OCI-LY1 (cell line): ENCODE measurements around the gene AKAP1.

Source experiments
- H2AFZ ChIP-seq: fragments of 200-600 bp; sonication (generic), shearing (Covaris generic); 2 replicates; pipeline ENCODE4 v1.6.0; 2014; ENCODE audit warnings: antibody characterized with exemption, mild to moderate bottlenecking, low read length
- H3F3A ChIP-seq: fragments of 200-600 bp; sonication (generic), shearing (Covaris generic); 2 replicates; pipeline ENCODE4 v1.6.0; 2014; ENCODE audit warnings: mild to moderate bottlenecking, antibody characterized with exemption, low read length, moderate library complexity; ENCODE audit not compliant: insufficient read depth
- H3K27ac ChIP-seq: fragments of 200-600 bp; sonication (generic); 2 replicates; pipeline ENCODE4 v1.5.1; 2014; ENCODE audit warnings: low read length, mixed run types, mild to moderate bottlenecking, low read depth; ENCODE audit not compliant: poor library complexity, severe bottlenecking
- H3K27me3 ChIP-seq: fragments of 200-600 bp; sonication (generic); 2 replicates; pipeline ENCODE4 v1.6.0; 2014; ENCODE audit warnings: antibody characterized with exemption, mild to moderate bottlenecking, low read length, moderate library complexity; ENCODE audit not compliant: insufficient read depth
- H3K36me3 ChIP-seq: fragments of 200-600 bp; sonication (generic); 2 replicates; pipeline ENCODE4 v1.6.1; 2014; ENCODE audit warnings: mild to moderate bottlenecking, antibody characterized with exemption, low read length, moderate library complexity, mixed read lengths; ENCODE audit not compliant: insufficient read depth
- H3K4me1 ChIP-seq: fragments of 200-600 bp; sonication (generic); 2 replicates; pipeline ENCODE4 v1.5.1; 2014; ENCODE audit warnings: mild to moderate bottlenecking, low read length, moderate library complexity; ENCODE audit not compliant: insufficient read depth, severe bottlenecking
- H3K4me2 ChIP-seq: fragments of 200-600 bp; sonication (generic), shearing (Covaris generic); 2 replicates; pipeline ENCODE4 v1.6.1; 2014; ENCODE audit warnings: low read length
- H3K4me3 ChIP-seq: fragments of 200-600 bp; sonication (generic); 2 replicates; pipeline ENCODE4 v1.5.1; 2014; ENCODE audit warnings: low read length, low read depth, mild to moderate bottlenecking, mixed read lengths; ENCODE audit not compliant: poor library complexity, severe bottlenecking
- H3K79me2 ChIP-seq: fragments of 200-600 bp; shearing (Covaris generic); 2 replicates; pipeline ENCODE4 v1.6.1; 2016; ENCODE audit warnings: mixed run types, low read length, mixed read lengths; ENCODE audit not compliant: insufficient read depth
- H3K9ac ChIP-seq: fragments of 200-600 bp; sonication (generic), shearing (Covaris generic); 2 replicates; pipeline ENCODE4 v1.6.1; 2014; ENCODE audit warnings: mild to moderate bottlenecking, low read length, mixed read lengths
- H3K9me2 ChIP-seq: fragments of 200-600 bp; sonication (generic), shearing (Covaris generic); 2 replicates; pipeline ENCODE4 v1.6.1; 2014; ENCODE audit warnings: low read depth, mild to moderate bottlenecking, low read length, mixed read lengths
- H3K9me3 ChIP-seq: fragments of 200-600 bp; shearing (Covaris generic); 2 replicates; pipeline ENCODE4 v1.6.1; 2014; ENCODE audit warnings: low read length, mixed read lengths
- H4K20me1 ChIP-seq: fragments of 200-600 bp; sonication (generic), shearing (Covaris generic); 2 replicates; pipeline ENCODE4 v1.6.0; 2016; ENCODE audit warnings: mild to moderate bottlenecking, low read length; ENCODE audit not compliant: insufficient read depth
- CTCF ChIP-seq: fragments of 200-600 bp; sonication (generic), shearing (Covaris generic); IDR thresholded peaks from 2 replicates; pipeline ENCODE4 v1.5.1; 2017; ENCODE audit warnings: mild to moderate bottlenecking, antibody characterized with exemption, low read length, moderate library complexity, mixed read lengths
- EZH2 ChIP-seq: fragments of 200-600 bp; sonication (generic), shearing (Covaris generic); IDR thresholded peaks from 2 replicates; pipeline ENCODE4 v1.8.0; 2017; ENCODE audit warnings: borderline replicate concordance, mixed run types, mild to moderate bottlenecking, antibody characterized with exemption, low read length, moderate library complexity, mixed read lengths

The AKAP1 gene

GRCh38 chr17:57115377-57115776 lies 30.3 kb downstream of the AKAP1 start:
- no peak for TF ChIP-seq EZH2
- TF ChIP-seq CTCF, result no peak
- no peaks in the 10 kb centered on the region for H3K27me3 ChIP-seq
- H3K4me1 ChIP-seq, result no peaks in the 10 kb centered on the region
- H3K9me2 ChIP-seq, result no peaks in the 10 kb centered on the region
- peaks cover 93% of the 10 kb centered on the region for H3K36me3 ChIP-seq
- H3K9me3 ChIP-seq, result no peaks in the 10 kb centered on the region
- no peaks in the 10 kb centered on the region for H3F3A ChIP-seq
- H2AFZ ChIP-seq, result no peak overlapping the region
- H3K4me3 ChIP-seq, result no peak overlapping the region
- no peaks in the 10 kb centered on the region for H4K20me1 ChIP-seq
- H3K27ac ChIP-seq, result no peak overlapping the region
- H3K79me2 ChIP-seq, result no peaks in the 10 kb centered on the region
- no peak overlapping the region for H3K9ac ChIP-seq
- H3K4me2 ChIP-seq, result no peak overlapping the region

GRCh38 chr17:57115916-57116315 lies 30.9 kb downstream of the AKAP1 start:
- no peaks in the 10 kb centered on the region for H3K4me1 ChIP-seq
- peaks cover 94% of the 10 kb centered on the region for H3K36me3 ChIP-seq
- H3K27ac ChIP-seq, result no peak overlapping the region
- H3K4me2 ChIP-seq, result no peak overlapping the region
- no peak overlapping the region for H3K4me3 ChIP-seq
- H3K9me2 ChIP-seq, result no peaks in the 10 kb centered on the region
- H3F3A ChIP-seq, result no peaks in the 10 kb centered on the region
- no peaks in the 10 kb centered on the region for H3K27me3 ChIP-seq
- no peak overlapping the region for H2AFZ ChIP-seq
- TF ChIP-seq CTCF (no peak), EZH2 (no peak)
- no peaks in the 10 kb centered on the region for H3K9me3 ChIP-seq
- no peaks in the 10 kb centered on the region for H3K79me2 ChIP-seq
- no peak overlapping the region for H3K9ac ChIP-seq
- H4K20me1 ChIP-seq, result no peaks in the 10 kb centered on the region

GRCh38 chr17:57117798-57118197 lies 32.8 kb downstream of the AKAP1 start:
- H3K36me3 ChIP-seq, result peaks cover 88% of the 10 kb centered on the region
- no peaks in the 10 kb centered on the region for H3K79me2 ChIP-seq
- H3K4me3 ChIP-seq, result no peak overlapping the region
- no peak overlapping the region for H3K9ac ChIP-seq
- H3K4me2 ChIP-seq, result no peak overlapping the region
- no peak overlapping the region for H2AFZ ChIP-seq
- no peaks in the 10 kb centered on the region for H3K9me2 ChIP-seq
- H3F3A ChIP-seq, result no peaks in the 10 kb centered on the region
- TF ChIP-seq EZH2 (no peak), CTCF (no peak)
- H3K27me3 ChIP-seq, result no peaks in the 10 kb centered on the region
- H3K9me3 ChIP-seq, result no peaks in the 10 kb centered on the region
- H4K20me1 ChIP-seq, result no peaks in the 10 kb centered on the region
- no peak overlapping the region for H3K27ac ChIP-seq
- no peaks in the 10 kb centered on the region for H3K4me1 ChIP-seq
